Fibroblast of mammary gland (primary cell): ENCODE data around the gene PXYLP1.

Experiments used
- DNase-seq: peaks from one replicate; pipeline ENCODE4 v3.0.0-alpha.2; 2010; ENCODE audit warnings: low read depth
- H3K4me3 ChIP-seq: 2 replicates; pipeline ENCODE4 v1.5.1; 2011; ENCODE audit warnings: low read depth, mild to moderate bottlenecking, low read length, moderate library complexity; ENCODE audit not compliant: control insufficient read depth
- TF ChIP-seq, protein P1 (sequence below): conservative IDR thresholded peaks from 2 replicates; pipeline ENCODE4 v1.5.1; 2011; ENCODE audit warnings: low read depth, low read length, inconsistent platforms; ENCODE audit not compliant: control insufficient read depth, insufficient read depth

The PXYLP1 gene

GRCh38 chr3:141231101-141231951, at the start of gene PXYLP1:
Gene PXYLP1, plus strand, starts transcription at chr3:141231825. Its CDS starts 28,351 bp downstream, at chr3:141260176.
- DNase-seq = peak; percentile 81
- TF ChIP-seq, protein P1, sequence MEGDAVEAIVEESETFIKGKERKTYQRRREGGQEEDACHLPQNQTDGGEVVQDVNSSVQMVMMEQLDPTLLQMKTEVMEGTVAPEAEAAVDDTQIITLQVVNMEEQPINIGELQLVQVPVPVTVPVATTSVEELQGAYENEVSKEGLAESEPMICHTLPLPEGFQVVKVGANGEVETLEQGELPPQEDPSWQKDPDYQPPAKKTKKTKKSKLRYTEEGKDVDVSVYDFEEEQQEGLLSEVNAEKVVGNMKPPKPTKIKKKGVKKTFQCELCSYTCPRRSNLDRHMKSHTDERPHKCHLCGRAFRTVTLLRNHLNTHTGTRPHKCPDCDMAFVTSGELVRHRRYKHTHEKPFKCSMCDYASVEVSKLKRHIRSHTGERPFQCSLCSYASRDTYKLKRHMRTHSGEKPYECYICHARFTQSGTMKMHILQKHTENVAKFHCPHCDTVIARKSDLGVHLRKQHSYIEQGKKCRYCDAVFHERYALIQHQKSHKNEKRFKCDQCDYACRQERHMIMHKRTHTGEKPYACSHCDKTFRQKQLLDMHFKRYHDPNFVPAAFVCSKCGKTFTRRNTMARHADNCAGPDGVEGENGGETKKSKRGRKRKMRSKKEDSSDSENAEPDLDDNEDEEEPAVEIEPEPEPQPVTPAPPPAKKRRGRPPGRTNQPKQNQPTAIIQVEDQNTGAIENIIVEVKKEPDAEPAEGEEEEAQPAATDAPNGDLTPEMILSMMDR = no peak

GRCh38 chr3:141183606-141184005, 48.0 kb upstream of the PXYLP1 start:
- TF ChIP-seq, protein P1 = no peak
- H3K4me3 ChIP-seq = no peak overlapping the region
- DNase-seq = no peak

More at GRCh38 chr3:141231101-141231951, at the start of gene PXYLP1:
- H3K4me3 ChIP-seq = peak within 1 kb of the TSS; percentile 59

- TF ChIP-seq, protein P1 = no peak
- no peak overlapping the region for H3K4me3 ChIP-seq
- DNase-seq = no peak
Measured at GRCh38 chr3:141184430-141184829, 47.2 kb upstream of the PXYLP1 start.

GRCh38 chr3:141191097-141191749, 40.4 kb upstream of the PXYLP1 start:
- peak; percentile 39 for DNase-seq
- TF ChIP-seq, protein P1 = no peak
- H3K4me3 ChIP-seq = no peak overlapping the region

- no peak overlapping the region for H3K4me3 ChIP-seq
- peak; percentile 90 for DNase-seq
- TF ChIP-seq, protein P1 = peak; percentile 97
Measured at GRCh38 chr3:141192345-141192744, 39.3 kb upstream of the PXYLP1 start.

DNA sequence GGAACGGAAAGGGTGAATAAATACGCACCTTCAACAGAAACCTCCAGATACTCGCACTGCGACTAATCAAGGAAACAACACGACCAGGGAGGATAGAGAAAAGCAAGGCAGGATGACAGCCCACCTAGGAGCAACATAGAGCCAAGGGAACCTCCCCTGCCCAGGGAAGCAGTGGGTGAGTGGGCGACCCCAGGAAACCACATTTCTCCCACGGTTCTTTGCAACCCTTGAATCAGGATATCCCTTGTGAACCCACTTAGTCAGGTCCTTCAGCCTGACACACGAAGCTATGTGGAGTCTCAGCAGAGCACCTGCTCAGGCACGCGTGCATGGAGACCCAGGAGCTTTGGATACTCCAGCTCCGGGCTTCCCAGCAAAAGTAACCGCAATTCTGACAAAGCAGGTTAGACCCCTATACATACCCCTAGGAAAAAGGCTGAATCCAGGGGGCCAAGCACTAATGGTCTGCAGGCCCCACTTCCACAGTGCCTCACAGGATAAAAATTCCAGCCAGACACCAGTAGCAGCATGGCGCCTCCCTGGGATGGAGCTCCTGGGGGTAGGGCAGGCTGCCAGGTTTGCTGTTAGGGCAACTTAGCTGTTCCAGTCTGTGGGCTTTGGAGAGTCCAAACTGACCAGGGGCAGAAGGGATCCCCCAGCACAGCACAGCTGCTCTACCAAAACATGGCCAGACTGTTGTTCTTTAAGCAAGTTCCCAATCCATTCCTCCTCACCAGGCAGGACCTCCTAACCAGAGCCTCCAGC, 38.4 kb upstream of the PXYLP1 start:
- DNase-seq = no peak
- H3K4me3 ChIP-seq = no peak overlapping the region
- TF ChIP-seq, protein P1 = no peak
